ENCODE results near the gene ATP1B1.

GRCh38 chr1:169078163-169078883 lies 28.2 kb upstream of the ATP1B1 start:
- TF ChIP-seq CTCF (IDR thresholded peaks at IDR 0.05) (no peak), POLR2A (IDR thresholded peaks at IDR 0.05) (no peak)

Measured in heart left ventricle (tissue), 13 donors.